ENCODE measurements around the gene MCC. TPM values are rescaled to one million over a fixed set of nuclear protein-coding genes. Genes with fewer than 3 reads are reported as not detected.

Gene MCC
- total and polyA plus RNA-seq, 2 of the 4 experiments (the other 2 are of a cell fraction) = 5.0 to 20.6 TPM

- in situ Hi-C loops (cut with MboI; ENCODE audit: low sequenced_read_pairs) = no loop called here
- Histone ChIP-seq H3K79me1 (ENCODE audit: low read depth in 1 of 2, low read length in 2 of 2) (no peaks in the 10 kb centered on the region), H3K27ac (ENCODE audit: insufficient read depth, low read length) (no peak overlapping the region), H2AK5ac (ENCODE audit: low read depth, low read length) (no peak overlapping the region), H3K4me1 (ENCODE audit: control insufficient read depth, insufficient read depth, low read length) (peaks cover 2% of the 10 kb centered on the region; the same call in 1 of the 2 replicates), H3K9me1 (ENCODE audit: insufficient read depth, low read length) (no peaks in the 10 kb centered on the region), H3K56ac (ENCODE audit: extremely low read depth, insufficient read depth, low read length) (no peak overlapping the region), H3K14ac (replicated peaks; ENCODE audit: low read depth, low read length) (no peak overlapping the region), H3K4me2 (ENCODE audit: low read depth, low read length) (no peak overlapping the region), H4K8ac (ENCODE audit: low read depth in 2 of 2, low read length in 2 of 2) (no peak overlapping the region), H4K20me1 (ENCODE audit: insufficient read depth, low read length) (no peaks in the 10 kb centered on the region), H3K18ac (ENCODE audit: low read depth, low read length) (no peak overlapping the region), H3K23ac (ENCODE audit: low read depth, low read length) (no peak overlapping the region), H2AFZ (replicated peaks; ENCODE audit: low read length, poor library complexity) (no peak overlapping the region), H3K4ac (ENCODE audit: low read depth, low read length) (no peak overlapping the region), H2BK15ac (ENCODE audit: low read depth, low read length) (no peak overlapping the region), H2BK120ac (ENCODE audit: low read depth, low read length) (no peak overlapping the region), H3K36me3 (ENCODE audit: control insufficient read depth, insufficient read depth, low read length) (no peaks in the 10 kb centered on the region; the same call in 1 of the 2 replicates), H3K9ac (ENCODE audit: low read depth, low read length) (no peak overlapping the region), H2BK5ac (ENCODE audit: low read depth, low read length, poor library complexity, severe bottlenecking) (no peak overlapping the region), H2AK9ac (replicated peaks; ENCODE audit: low read depth, low read length, poor library complexity) (no peak overlapping the region), H3K27me3 (ENCODE audit: control insufficient read depth, insufficient read depth, low read length) (no peaks in the 10 kb centered on the region), H3K9me3 (ENCODE audit: control insufficient read depth, insufficient read depth, low read length) (no peaks in the 10 kb centered on the region), H3K4me3 (ENCODE audit: insufficient read depth, low read depth, low read length) (no peak overlapping the region), H2BK20ac (ENCODE audit: low read depth, low read length) (no peak overlapping the region), H4K91ac (ENCODE audit: insufficient read depth, low read depth, low read length) (no peak overlapping the region), H4K5ac (ENCODE audit: low read depth, low read length) (no peak overlapping the region)
- intact Hi-C loops (cut with micrococcal nuclease) = no loop called here
- no peak for TF ChIP-seq FOS (IDR thresholded peaks at IDR 0.05; ENCODE audit: low read depth, low read length)
- TF ChIP-seq RFX5 (IDR thresholded peaks at IDR 0.05; ENCODE audit: low read depth, low read length) = no peak
- TF ChIP-seq POLR2A (IDR thresholded peaks at IDR 0.05; ENCODE audit: low read depth, low read length) = no peak
- TF ChIP-seq SMC3 (IDR thresholded peaks at IDR 0.05; ENCODE audit: low read depth, low read length) = no peak
- no peak for TF ChIP-seq MXI1 (IDR thresholded peaks at IDR 0.05; ENCODE audit: borderline replicate concordance, low read depth, low read length)
- no peak for TF ChIP-seq BHLHE40 (IDR thresholded peaks at IDR 0.05; ENCODE audit: low read depth, low read length)
- TF ChIP-seq USF2 (IDR thresholded peaks at IDR 0.05; ENCODE audit: low read depth, low read length) = no peak
- TF ChIP-seq NFE2L2 (IDR thresholded peaks at IDR 0.05; ENCODE audit: low read depth, low read length) = no peak
- DNase-seq (peak; percentile 27), ATAC-seq (ENCODE audit: low read depth) (no peak)
- ChIA-PET POLR2A (ENCODE audit: unreplicated experiment) (no interaction called here), CTCF (no interaction called here)
- WGBS, 2 experiments (ENCODE audit: extremely low coverage in 2 of 2, insufficient read length in 1 of 2) = no CpG with 5 or more reads among the region's 4 CpGs
- dilution Hi-C loops (cut with HindIII; ENCODE audit: low sequenced_read_pairs, unreplicated experiment) = no loop called here
- BruUV-seq (replicated peaks) = no TSS peak
Observed at GRCh38 chr5:113325054-113325453, 163.2 kb downstream of the MCC start.
